WTC11 (cell line): Measurements from ENCODE around the gene PKP1. TPM values are rescaled to one million over a fixed set of nuclear protein-coding genes. Genes with fewer than 3 reads are reported as not detected.

Experiments
- ATAC-seq: fragments of 200-7000 bp; cut with Tn5 transposase; 2 replicates; pipeline ENCODE4 v1.10.0; 2021; ENCODE audit warnings: mild to moderate bottlenecking, moderate library complexity
- CTCF ChIA-PET: fragments of 300-600 bp; sonication (Branson Sonifier 250); formaldehyde crosslinking; loops from one replicate; lab custom pipeline; 2021; ENCODE audit warnings: antibody characterized with exemption; lab: Charles Lee
- POLR2A ChIA-PET: fragments of 350-600 bp; sonication (Branson Sonifier 250); formaldehyde crosslinking; loops from one replicate; lab custom pipeline; 2021; ENCODE audit warnings: antibody characterized with exemption; lab: Charles Lee
- DNase-seq: peaks from one replicate; pipeline ENCODE4 v3.0.0; 2021; ENCODE audit warnings: low spot score
- H3K27ac Mint-ChIP-seq: 2 replicates; pipeline ENCODE4 v1.8.0; 2021; ENCODE audit warnings: mixed read lengths
- H3K27me3 Mint-ChIP-seq: 2 replicates; pipeline ENCODE4 v1.8.0; 2021; ENCODE audit warnings: low read depth, mild to moderate bottlenecking, moderate library complexity, mixed read lengths
- H3K36me3 Mint-ChIP-seq: 2 replicates; pipeline ENCODE4 v1.8.0; 2021; ENCODE audit warnings: mixed read lengths
- H3K4me1 Mint-ChIP-seq: 2 replicates; pipeline ENCODE4 v1.8.0; 2022; ENCODE audit warnings: mixed read lengths
- H3K4me3 Mint-ChIP-seq: 2 replicates; pipeline ENCODE4 v1.8.0; 2021; ENCODE audit warnings: mild to moderate bottlenecking, moderate library complexity, mixed read lengths
- H3K9me3 Mint-ChIP-seq: 2 replicates; pipeline ENCODE4 v1.8.0; 2021; ENCODE audit warnings: mixed read lengths
- ELF4 ChIP-seq: sonication (generic); formaldehyde crosslinking; IDR thresholded peaks from 2 replicates; pipeline ENCODE4 v1.8.1; 2022; ENCODE audit warnings: low read depth, mild to moderate bottlenecking, moderate library complexity, missing genetic modification reagents
- ESRRA ChIP-seq: sonication (generic); formaldehyde crosslinking; IDR thresholded peaks from 2 replicates; pipeline ENCODE4 v1.8.1; 2022; ENCODE audit warnings: mild to moderate bottlenecking, missing genetic modification reagents, borderline replicate concordance
- NFYB ChIP-seq: sonication (generic); formaldehyde crosslinking; conservative IDR thresholded peaks from 2 replicates; pipeline ENCODE4 v1.8.0; 2022; ENCODE audit warnings: low read depth, missing genetic modification reagents
- OVOL2 ChIP-seq: fragments of 250-450 bp; sonication (Bioruptor Pico); IDR thresholded peaks from 2 replicates; pipeline ENCODE4 v1.9.0; 2021; ENCODE audit warnings: mild to moderate bottlenecking, borderline replicate concordance
- ZNF396 ChIP-seq: fragments of 250-450 bp; sonication (Bioruptor Pico); IDR thresholded peaks from 2 replicates; pipeline ENCODE4 v1.8.0; 2021; ENCODE audit warnings: mild to moderate bottlenecking, moderate library complexity, borderline replicate concordance
- total RNA-seq: library from RNA; stranded (reverse); gene quantifications from 3 replicates; pipeline ENCODE4 v1.2.3, GENCODE V29; 2021
- TF ChIP-seq, protein P1 (sequence below): sonication (generic); formaldehyde crosslinking; IDR thresholded peaks from 2 replicates; pipeline ENCODE4 v1.8.1; 2023; ENCODE audit warnings: mild to moderate bottlenecking, missing genetic modification reagents, borderline replicate concordance
- TF ChIP-seq, protein P2 (sequence below): sonication (generic); formaldehyde crosslinking; IDR thresholded peaks from 2 replicates; pipeline ENCODE4 v1.8.0; 2023; ENCODE audit warnings: missing genetic modification reagents
- TF ChIP-seq, protein P3 (sequence below): sonication (generic); formaldehyde crosslinking; IDR thresholded peaks from 2 replicates; pipeline ENCODE4 v1.8.0; 2022; ENCODE audit warnings: mild to moderate bottlenecking, missing genetic modification reagents
- TF ChIP-seq, protein P4 (sequence below): sonication (generic); formaldehyde crosslinking; IDR thresholded peaks from 2 replicates; pipeline ENCODE4 v1.8.0; 2022; ENCODE audit warnings: mild to moderate bottlenecking, missing genetic modification reagents
- TF ChIP-seq, protein P5 (sequence below): sonication (generic); formaldehyde crosslinking; IDR thresholded peaks from 2 replicates; pipeline ENCODE4 v1.8.0; 2022; ENCODE audit warnings: mild to moderate bottlenecking, missing genetic modification reagents
- TF ChIP-seq, protein P6 (sequence below): fragments of 250-450 bp; sonication (Bioruptor Pico); IDR thresholded peaks from 2 replicates; pipeline ENCODE4 v1.9.0; 2021; ENCODE audit warnings: mild to moderate bottlenecking, borderline replicate concordance

Gene PKP1
- total RNA-seq, 1 experiment from 2014 or later, result 0.24 TPM

DNA sequence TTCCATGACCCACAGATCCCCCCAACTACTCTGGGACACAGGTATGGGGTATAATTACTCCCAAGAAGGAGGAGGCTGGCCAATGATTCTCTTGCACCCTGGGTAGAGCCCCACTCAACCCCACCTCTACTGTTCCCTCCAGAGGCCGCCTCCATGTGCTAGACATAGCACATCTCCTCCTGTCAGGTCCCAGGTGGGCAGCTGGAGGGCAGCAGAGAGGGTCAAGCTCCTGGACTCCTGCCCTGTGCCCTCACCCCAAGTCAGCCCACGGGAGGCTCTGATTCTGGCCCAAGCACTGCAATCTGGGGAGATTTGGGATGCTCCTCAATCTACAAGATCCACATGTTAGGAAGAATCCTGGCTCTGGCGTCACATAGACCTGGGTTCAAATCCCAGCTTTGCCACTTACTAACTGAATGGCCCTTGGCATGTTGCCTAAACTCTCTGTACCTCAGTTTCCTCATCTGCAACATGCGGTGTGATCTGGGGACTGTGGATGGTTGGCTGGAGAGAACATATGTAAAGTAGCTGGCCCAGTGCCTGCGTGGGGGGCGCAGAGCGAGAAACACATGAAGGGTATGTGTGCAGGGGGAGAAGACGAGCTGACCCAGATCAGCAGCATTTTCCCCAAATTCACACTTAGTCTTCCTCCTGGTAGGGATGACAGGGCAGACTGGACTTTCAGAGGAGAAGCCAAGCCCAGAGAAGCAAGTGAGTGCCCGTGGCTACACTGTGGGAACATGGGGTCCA lies 71.0 kb downstream of the PKP1 start (continued):
- TF ChIP-seq, protein P1, sequence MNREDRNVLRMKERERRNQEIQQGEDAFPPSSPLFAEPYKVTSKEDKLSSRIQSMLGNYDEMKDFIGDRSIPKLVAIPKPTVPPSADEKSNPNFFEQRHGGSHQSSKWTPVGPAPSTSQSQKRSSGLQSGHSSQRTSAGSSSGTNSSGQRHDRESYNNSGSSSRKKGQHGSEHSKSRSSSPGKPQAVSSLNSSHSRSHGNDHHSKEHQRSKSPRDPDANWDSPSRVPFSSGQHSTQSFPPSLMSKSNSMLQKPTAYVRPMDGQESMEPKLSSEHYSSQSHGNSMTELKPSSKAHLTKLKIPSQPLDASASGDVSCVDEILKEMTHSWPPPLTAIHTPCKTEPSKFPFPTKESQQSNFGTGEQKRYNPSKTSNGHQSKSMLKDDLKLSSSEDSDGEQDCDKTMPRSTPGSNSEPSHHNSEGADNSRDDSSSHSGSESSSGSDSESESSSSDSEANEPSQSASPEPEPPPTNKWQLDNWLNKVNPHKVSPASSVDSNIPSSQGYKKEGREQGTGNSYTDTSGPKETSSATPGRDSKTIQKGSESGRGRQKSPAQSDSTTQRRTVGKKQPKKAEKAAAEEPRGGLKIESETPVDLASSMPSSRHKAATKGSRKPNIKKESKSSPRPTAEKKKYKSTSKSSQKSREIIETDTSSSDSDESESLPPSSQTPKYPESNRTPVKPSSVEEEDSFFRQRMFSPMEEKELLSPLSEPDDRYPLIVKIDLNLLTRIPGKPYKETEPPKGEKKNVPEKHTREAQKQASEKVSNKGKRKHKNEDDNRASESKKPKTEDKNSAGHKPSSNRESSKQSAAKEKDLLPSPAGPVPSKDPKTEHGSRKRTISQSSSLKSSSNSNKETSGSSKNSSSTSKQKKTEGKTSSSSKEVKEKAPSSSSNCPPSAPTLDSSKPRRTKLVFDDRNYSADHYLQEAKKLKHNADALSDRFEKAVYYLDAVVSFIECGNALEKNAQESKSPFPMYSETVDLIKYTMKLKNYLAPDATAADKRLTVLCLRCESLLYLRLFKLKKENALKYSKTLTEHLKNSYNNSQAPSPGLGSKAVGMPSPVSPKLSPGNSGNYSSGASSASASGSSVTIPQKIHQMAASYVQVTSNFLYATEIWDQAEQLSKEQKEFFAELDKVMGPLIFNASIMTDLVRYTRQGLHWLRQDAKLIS (CRISPR knock-in tag), result no peak
- TF ChIP-seq OVOL2 (CRISPR knock-in tag), result no peak
- TF ChIP-seq, all 79 proteins: peak for 0

DNA sequence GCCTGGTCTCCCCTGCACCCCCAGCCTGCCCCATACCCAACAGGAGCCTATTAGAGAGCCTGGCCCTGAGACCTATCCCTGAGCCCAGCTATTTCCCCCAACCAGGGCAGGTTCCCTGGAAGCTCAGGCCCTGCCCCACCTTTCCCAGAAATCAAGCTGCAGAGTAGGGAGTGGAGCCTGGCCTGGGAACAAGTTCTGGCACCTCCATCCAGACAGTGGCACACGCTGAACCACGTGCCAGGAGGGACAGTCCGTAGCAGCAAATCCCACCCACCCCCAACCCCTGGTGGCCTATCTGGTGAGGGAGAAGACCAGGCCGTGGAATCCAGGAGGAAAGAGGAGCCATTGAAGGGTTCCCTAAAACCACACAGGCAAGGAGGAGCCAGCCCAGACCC lies 71.6 kb downstream of the PKP1 start:
- H3K9me3 Mint-ChIP-seq, result no peaks in the 10 kb centered on the region
- no peaks in the 10 kb centered on the region; the same call in 1 of the 2 replicates for H3K27me3 Mint-ChIP-seq
- DNase-seq, result no peak

More for the DNA sequence above, 71.6 kb downstream of the PKP1 start:
- Mint-ChIP-seq H3K36me3 (no peaks in the 10 kb centered on the region), H3K4me3 (no peak overlapping the region), H3K4me1 (peaks cover 15% of the 10 kb centered on the region), H3K27ac (no peak overlapping the region)
- POLR2A ChIA-PET, result no interaction called here
- CTCF ChIA-PET, result interaction anchor here (1.0 to 2.8 kb wide), 4 partner anchors 8 to 105 kb away, joined by 3 to 8 read pairs (median 6); no protein-coding TSS in a partner anchor
- TF ChIP-seq, protein P2, sequence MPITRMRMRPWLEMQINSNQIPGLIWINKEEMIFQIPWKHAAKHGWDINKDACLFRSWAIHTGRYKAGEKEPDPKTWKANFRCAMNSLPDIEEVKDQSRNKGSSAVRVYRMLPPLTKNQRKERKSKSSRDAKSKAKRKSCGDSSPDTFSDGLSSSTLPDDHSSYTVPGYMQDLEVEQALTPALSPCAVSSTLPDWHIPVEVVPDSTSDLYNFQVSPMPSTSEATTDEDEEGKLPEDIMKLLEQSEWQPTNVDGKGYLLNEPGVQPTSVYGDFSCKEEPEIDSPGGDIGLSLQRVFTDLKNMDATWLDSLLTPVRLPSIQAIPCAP (CRISPR knock-in tag), result no peak
- TF ChIP-seq ELF4 (no peak), ESRRA (CRISPR knock-in tag) (no peak), OVOL2 (CRISPR knock-in tag) (no peak), NFYB (CRISPR knock-in tag) (no peak), ZNF396 (no peak)
- TF ChIP-seq, protein P3, sequence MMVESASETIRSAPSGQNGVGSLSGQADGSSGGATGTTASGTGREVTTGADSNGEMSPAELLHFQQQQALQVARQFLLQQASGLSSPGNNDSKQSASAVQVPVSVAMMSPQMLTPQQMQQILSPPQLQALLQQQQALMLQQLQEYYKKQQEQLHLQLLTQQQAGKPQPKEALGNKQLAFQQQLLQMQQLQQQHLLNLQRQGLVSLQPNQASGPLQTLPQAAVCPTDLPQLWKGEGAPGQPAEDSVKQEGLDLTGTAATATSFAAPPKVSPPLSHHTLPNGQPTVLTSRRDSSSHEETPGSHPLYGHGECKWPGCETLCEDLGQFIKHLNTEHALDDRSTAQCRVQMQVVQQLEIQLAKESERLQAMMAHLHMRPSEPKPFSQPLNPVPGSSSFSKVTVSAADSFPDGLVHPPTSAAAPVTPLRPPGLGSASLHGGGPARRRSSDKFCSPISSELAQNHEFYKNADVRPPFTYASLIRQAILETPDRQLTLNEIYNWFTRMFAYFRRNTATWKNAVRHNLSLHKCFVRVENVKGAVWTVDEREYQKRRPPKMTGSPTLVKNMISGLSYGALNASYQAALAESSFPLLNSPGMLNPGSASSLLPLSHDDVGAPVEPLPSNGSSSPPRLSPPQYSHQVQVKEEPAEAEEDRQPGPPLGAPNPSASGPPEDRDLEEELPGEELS (CRISPR knock-in tag), result no peak
- TF ChIP-seq, protein P4, sequence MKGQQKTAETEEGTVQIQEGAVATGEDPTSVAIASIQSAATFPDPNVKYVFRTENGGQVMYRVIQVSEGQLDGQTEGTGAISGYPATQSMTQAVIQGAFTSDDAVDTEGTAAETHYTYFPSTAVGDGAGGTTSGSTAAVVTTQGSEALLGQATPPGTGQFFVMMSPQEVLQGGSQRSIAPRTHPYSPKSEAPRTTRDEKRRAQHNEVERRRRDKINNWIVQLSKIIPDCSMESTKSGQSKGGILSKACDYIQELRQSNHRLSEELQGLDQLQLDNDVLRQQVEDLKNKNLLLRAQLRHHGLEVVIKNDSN (CRISPR knock-in tag), result no peak
- TF ChIP-seq, protein P5, sequence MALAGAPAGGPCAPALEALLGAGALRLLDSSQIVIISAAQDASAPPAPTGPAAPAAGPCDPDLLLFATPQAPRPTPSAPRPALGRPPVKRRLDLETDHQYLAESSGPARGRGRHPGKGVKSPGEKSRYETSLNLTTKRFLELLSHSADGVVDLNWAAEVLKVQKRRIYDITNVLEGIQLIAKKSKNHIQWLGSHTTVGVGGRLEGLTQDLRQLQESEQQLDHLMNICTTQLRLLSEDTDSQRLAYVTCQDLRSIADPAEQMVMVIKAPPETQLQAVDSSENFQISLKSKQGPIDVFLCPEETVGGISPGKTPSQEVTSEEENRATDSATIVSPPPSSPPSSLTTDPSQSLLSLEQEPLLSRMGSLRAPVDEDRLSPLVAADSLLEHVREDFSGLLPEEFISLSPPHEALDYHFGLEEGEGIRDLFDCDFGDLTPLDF, result no peak
- TF ChIP-seq, protein P6, sequence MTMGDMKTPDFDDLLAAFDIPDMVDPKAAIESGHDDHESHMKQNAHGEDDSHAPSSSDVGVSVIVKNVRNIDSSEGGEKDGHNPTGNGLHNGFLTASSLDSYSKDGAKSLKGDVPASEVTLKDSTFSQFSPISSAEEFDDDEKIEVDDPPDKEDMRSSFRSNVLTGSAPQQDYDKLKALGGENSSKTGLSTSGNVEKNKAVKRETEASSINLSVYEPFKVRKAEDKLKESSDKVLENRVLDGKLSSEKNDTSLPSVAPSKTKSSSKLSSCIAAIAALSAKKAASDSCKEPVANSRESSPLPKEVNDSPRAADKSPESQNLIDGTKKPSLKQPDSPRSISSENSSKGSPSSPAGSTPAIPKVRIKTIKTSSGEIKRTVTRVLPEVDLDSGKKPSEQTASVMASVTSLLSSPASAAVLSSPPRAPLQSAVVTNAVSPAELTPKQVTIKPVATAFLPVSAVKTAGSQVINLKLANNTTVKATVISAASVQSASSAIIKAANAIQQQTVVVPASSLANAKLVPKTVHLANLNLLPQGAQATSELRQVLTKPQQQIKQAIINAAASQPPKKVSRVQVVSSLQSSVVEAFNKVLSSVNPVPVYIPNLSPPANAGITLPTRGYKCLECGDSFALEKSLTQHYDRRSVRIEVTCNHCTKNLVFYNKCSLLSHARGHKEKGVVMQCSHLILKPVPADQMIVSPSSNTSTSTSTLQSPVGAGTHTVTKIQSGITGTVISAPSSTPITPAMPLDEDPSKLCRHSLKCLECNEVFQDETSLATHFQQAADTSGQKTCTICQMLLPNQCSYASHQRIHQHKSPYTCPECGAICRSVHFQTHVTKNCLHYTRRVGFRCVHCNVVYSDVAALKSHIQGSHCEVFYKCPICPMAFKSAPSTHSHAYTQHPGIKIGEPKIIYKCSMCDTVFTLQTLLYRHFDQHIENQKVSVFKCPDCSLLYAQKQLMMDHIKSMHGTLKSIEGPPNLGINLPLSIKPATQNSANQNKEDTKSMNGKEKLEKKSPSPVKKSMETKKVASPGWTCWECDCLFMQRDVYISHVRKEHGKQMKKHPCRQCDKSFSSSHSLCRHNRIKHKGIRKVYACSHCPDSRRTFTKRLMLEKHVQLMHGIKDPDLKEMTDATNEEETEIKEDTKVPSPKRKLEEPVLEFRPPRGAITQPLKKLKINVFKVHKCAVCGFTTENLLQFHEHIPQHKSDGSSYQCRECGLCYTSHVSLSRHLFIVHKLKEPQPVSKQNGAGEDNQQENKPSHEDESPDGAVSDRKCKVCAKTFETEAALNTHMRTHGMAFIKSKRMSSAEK, result no peak
- no peak for ATAC-seq
